Tibial nerve (tissue), 4 donors: Measurements from ENCODE around the gene F3. TPM values are rescaled to one million over a fixed set of nuclear protein-coding genes. Genes with fewer than 3 reads are reported as not detected.

ENCODE experiments used
- DNase-seq, 2 donors: peaks; one replicate each; pipeline ENCODE4 v3.0.0-alpha.2; 2019; ENCODE audit warnings: low spot score in 2 of 2
- H3K27ac ChIP-seq, 4 donors: fragments of 200-600 bp; sonication (generic) in 3 of 4; one replicate each; pipeline ENCODE4 v1.5.1; 2017 to 2019; ENCODE audit warnings: mild to moderate bottlenecking in 1 of 4
- H3K27me3 ChIP-seq, 2 donors: fragments of 200-600 bp; sonication (generic) in 1 of 2; one replicate each; pipeline versions ENCODE4 v1.5.1 to v1.6.0; 2017 to 2019
- H3K36me3 ChIP-seq, 3 donors: fragments of 200-600 bp; sonication (generic); one replicate each; pipeline ENCODE4 v1.5.1; 2018 to 2019
- H3K4me1 ChIP-seq, 4 donors: fragments of 200-600 bp; sonication (generic) in 3 of 4; one replicate each; pipeline ENCODE4 v1.5.1; 2017 to 2019
- H3K4me3 ChIP-seq, 4 donors: fragments of 200-600 bp; sonication (generic) in 3 of 4; one replicate each; pipeline ENCODE4 v1.5.1; 2017 to 2019; ENCODE audit warnings: mild to moderate bottlenecking in 1 of 4, moderate library complexity in 1 of 4
- H3K9me3 ChIP-seq, 4 donors: fragments of 200-600 bp; sonication (generic) in 3 of 4; one replicate each; pipeline ENCODE4 v1.5.1; 2017 to 2019
- CTCF ChIP-seq, 5 experiments: fragments of 200-600 bp in 3 of 5; fragments of 450-650 bp in 2 of 5; sonication (generic) in 3 of 5; IDR thresholded peaks; one replicate each; pipeline ENCODE4 v1.5.1; 2016 to 2019; ENCODE audit warnings: antibody characterized with exemption in 5 of 5, mild to moderate bottlenecking in 3 of 5, moderate library complexity in 2 of 5
- EP300 ChIP-seq, 2 donors: sonication (generic); formaldehyde crosslinking; IDR thresholded peaks; one replicate each; pipeline ENCODE4 v1.6.1; 2017; ENCODE audit warnings: antibody characterized with exemption in 2 of 2, mild to moderate bottlenecking in 1 of 2
- POLR2A ChIP-seq, 2 donors: fragments of 450-650 bp; IDR thresholded peaks; one replicate each; pipeline ENCODE4 v1.6.1; 2017; ENCODE audit warnings: antibody characterized with exemption in 2 of 2, mild to moderate bottlenecking in 2 of 2, moderate library complexity in 2 of 2
- WGBS, 2 donors: methylation state at CpG; one replicate each; pipeline ENCODE4 v1.1.5; 2018; 5-methylcytosine and 5-hydroxymethylcytosine counted together
- total RNA-seq, 4 donors: library from RNA; depleted of rRNA; stranded (reverse); fragments of >200 nt; gene quantifications; one replicate each; pipeline ENCODE4 v1.1.0, GENCODE V29; 2016

The F3 gene
- total RNA-seq, 4 donors from 2014 or later = 65.6 to 166 (median 139) TPM

GRCh38 chr1:94514095-94514727 lies 27.3 kb downstream of the F3 start:
- peaks cover 0 to 7% (median 0%) of the 10 kb centered on the region in 4 donors for H3K4me1 ChIP-seq
- 62 to 70% methylated on average over 2 of the region's 2 CpGs for WGBS, 2 donors
- H3K4me3 ChIP-seq = no peak overlapping the region
- no peaks in the 10 kb centered on the region for H3K9me3 ChIP-seq
- peaks cover 0 to 21% (median 0%) of the 10 kb centered on the region in 3 donors for H3K36me3 ChIP-seq
- DNase-seq = peak in 1 of 2 donors; percentile 52
- TF ChIP-seq POLR2A (IDR thresholded peaks at IDR 0.05) (no peak), CTCF (IDR thresholded peaks at IDR 0.05) (peak in 4 of 5 experiments; percentile 42 to 51 (median 47))
- H3K27me3 ChIP-seq = no peaks in the 10 kb centered on the region
- no peak overlapping the region for H3K27ac ChIP-seq

GRCh38 chr1:94512816-94513215 lies 28.7 kb downstream of the F3 start:
- no peak overlapping the region for H3K4me3 ChIP-seq
- TF ChIP-seq CTCF (IDR thresholded peaks at IDR 0.05) (no peak), POLR2A (IDR thresholded peaks at IDR 0.05) (no peak), EP300 (IDR thresholded peaks at IDR 0.05) (no peak)
- no peaks in the 10 kb centered on the region for H3K27me3 ChIP-seq
- H3K36me3 ChIP-seq = peaks cover 0 to 19% (median 0%) of the 10 kb centered on the region in 3 donors
- DNase-seq = no peak
- 98% methylated on average over 2 of the region's 2 CpGs for WGBS, 2 donors
- H3K4me1 ChIP-seq = peaks cover 0 to 7% (median 0%) of the 10 kb centered on the region in 4 donors
- H3K9me3 ChIP-seq = no peaks in the 10 kb centered on the region
- no peak overlapping the region for H3K27ac ChIP-seq

GRCh38 chr1:94504601-94505000 lies 37.0 kb downstream of the F3 start:
- 83 to 93% methylated on average over 1 of the region's 1 CpG for WGBS, 2 donors
- TF ChIP-seq POLR2A (IDR thresholded peaks at IDR 0.05) = no peak
- no peak for TF ChIP-seq CTCF (IDR thresholded peaks at IDR 0.05)
- no peak for TF ChIP-seq EP300 (IDR thresholded peaks at IDR 0.05)
- Histone ChIP-seq H3K36me3 (peaks cover 0 to 71% (median 0%) of the 10 kb centered on the region in 3 donors), H3K4me1 (no peaks in the 10 kb centered on the region), H3K4me3 (no peak overlapping the region), H3K9me3 (no peaks in the 10 kb centered on the region), H3K27ac (no peak overlapping the region), H3K27me3 (no peaks in the 10 kb centered on the region)
- DNase-seq = no peak

- Histone ChIP-seq H3K36me3 (peaks cover 0 to 80% (median 0%) of the 10 kb centered on the region in 3 donors), H3K4me1 (no peaks in the 10 kb centered on the region), H3K27me3 (no peaks in the 10 kb centered on the region), H3K27ac (no peak overlapping the region), H3K9me3 (no peaks in the 10 kb centered on the region), H3K4me3 (no peak overlapping the region)
- DNase-seq = no peak
- TF ChIP-seq POLR2A (IDR thresholded peaks at IDR 0.05) = no peak
- no peak for TF ChIP-seq EP300 (IDR thresholded peaks at IDR 0.05)
- no peak for TF ChIP-seq CTCF (IDR thresholded peaks at IDR 0.05)
- 76 to 81% methylated on average over 4 of the region's 4 CpGs for WGBS, 2 donors
These were observed 38.4 kb downstream of the F3 start for GRCh38 chr1:94503153-94503552.

- WGBS, 2 donors = 90 to 92% methylated on average over 4 of the region's 4 CpGs
- Histone ChIP-seq H3K36me3 (peaks cover 0 to 85% (median 0%) of the 10 kb centered on the region in 3 donors), H3K27me3 (no peaks in the 10 kb centered on the region), H3K4me3 (no peak overlapping the region), H3K9me3 (no peaks in the 10 kb centered on the region), H3K4me1 (no peaks in the 10 kb centered on the region), H3K27ac (no peak overlapping the region)
- no peak for DNase-seq
- no peak for TF ChIP-seq EP300 (IDR thresholded peaks at IDR 0.05)
- no peak for TF ChIP-seq POLR2A (IDR thresholded peaks at IDR 0.05)
- TF ChIP-seq CTCF (IDR thresholded peaks at IDR 0.05) = no peak
These were observed 39.6 kb downstream of the F3 start for GRCh38 chr1:94501935-94502334.
